B cell (primary cell): Measurements from ENCODE around the gene UBN2. TPM values are rescaled to one million over a fixed set of nuclear protein-coding genes. Genes with fewer than 3 reads are reported as not detected.

Source experiments
- ATAC-seq: fragments of 200-7000 bp; cut with Tn5 transposase; one replicate; pipeline ENCODE4 v1.10.0; 2021; ENCODE audit warnings: low read depth, mild to moderate bottlenecking, moderate number of reproducible peaks, moderate library complexity
- CTCF ChIA-PET: fragments of 350-600 bp; sonication (Branson Sonifier 250); formaldehyde crosslinking; loops from one replicate; lab custom pipeline; 2021; ENCODE audit warnings: antibody characterized with exemption, inconsistent platforms; lab: Charles Lee
- POLR2A ChIA-PET: fragments of 350-600 bp; sonication (Branson Sonifier 250); formaldehyde crosslinking; loops from one replicate; lab custom pipeline; 2021; ENCODE audit warnings: antibody characterized with exemption; lab: Charles Lee
- DNase-seq: peaks from one replicate; pipeline ENCODE4 v3.0.0; 2013
- H2AFZ ChIP-seq: 2 replicates; pipeline ENCODE4 v1.6.1; 2012; ENCODE audit warnings: mild to moderate bottlenecking, low read depth, low read length; ENCODE audit not compliant: insufficient read depth, poor library complexity, severe bottlenecking
- H3K27ac ChIP-seq, 2 donors: 1 replicate in 1 of 2; 2 replicates in 1 of 2; pipeline ENCODE4 v1.5.1; 2012 to 2013; ENCODE audit warnings: low read length in 2 of 2, mild to moderate bottlenecking in 2 of 2, moderate library complexity in 1 of 2
- H3K27me3 ChIP-seq, 4 experiments: fragments of 200-600 bp in 1 of 4; sonication (generic) in 1 of 4; replicated peaks in 1 of 4; 1 replicate in 2 of 4; 2 replicates in 2 of 4; pipeline versions ENCODE4 v1.6.1 to v1.7.0; 2013 to 2016; ENCODE audit warnings: low read length in 3 of 4, mild to moderate bottlenecking in 2 of 4, mixed read lengths in 1 of 4, moderate library complexity in 1 of 4; ENCODE audit not compliant: insufficient read depth in 4 of 4, control insufficient read depth in 3 of 4; ENCODE audit errors: control extremely low read depth in 1 of 4
- H3K36me3 ChIP-seq, 2 experiments: replicated peaks in 1 of 2; 1 replicate in 1 of 2; 2 replicates in 1 of 2; pipeline versions ENCODE4 v1.6.1 to v1.7.1; 2013; ENCODE audit warnings: low read length in 1 of 2; ENCODE audit not compliant: insufficient read depth in 2 of 2, control insufficient read depth in 1 of 2; ENCODE audit errors: control extremely low read depth in 1 of 2, extremely low read depth in 1 of 2
- H3K4me1 ChIP-seq, 2 donors: fragments of 200-600 bp in 1 of 2; sonication (generic) in 1 of 2; 1 replicate in 1 of 2; 2 replicates in 1 of 2; pipeline versions ENCODE4 v1.5.1 to v1.6.1; 2013 to 2017; ENCODE audit warnings: low read length in 2 of 2; ENCODE audit not compliant: control insufficient read depth in 2 of 2, insufficient read depth in 2 of 2
- H3K4me2 ChIP-seq: replicated peaks from 2 replicates; pipeline ENCODE3; 2012; ENCODE audit warnings: mild to moderate bottlenecking, low read depth, low read length; ENCODE audit not compliant: poor library complexity, severe bottlenecking
- H3K4me3 ChIP-seq, 5 experiments: fragments of 200-600 bp in 1 of 5; sonication (generic) in 1 of 5; 1 replicate in 3 of 5; 2 replicates in 2 of 5; pipeline versions ENCODE4 v1.5.1 to v1.7.0; 2011 to 2016; ENCODE audit warnings: low read length in 4 of 5, mild to moderate bottlenecking in 4 of 5, low read depth in 2 of 5, control low read depth in 1 of 5, moderate library complexity in 1 of 5; ENCODE audit not compliant: insufficient read depth in 1 of 5; ENCODE audit errors: control extremely low read depth in 1 of 5, extremely low read depth in 1 of 5
- H3K79me2 ChIP-seq: fragments of 200-600 bp; sonication (generic); one replicate; pipeline ENCODE4 v1.6.0; 2016; ENCODE audit warnings: low read length; ENCODE audit not compliant: control insufficient read depth, insufficient read depth
- H3K9ac ChIP-seq: fragments of 200-600 bp; sonication (generic); 2 replicates; pipeline ENCODE4 v1.6.1; 2017; ENCODE audit warnings: mild to moderate bottlenecking, low read length, moderate library complexity
- H3K9me3 ChIP-seq, 3 donors: one replicate each; pipeline versions ENCODE4 v1.6.1 to v1.7.1; 2013; ENCODE audit warnings: low read length in 2 of 3; ENCODE audit not compliant: control insufficient read depth in 2 of 3, insufficient read depth in 1 of 3; ENCODE audit errors: control extremely low read depth in 1 of 3
- H4K20me1 ChIP-seq: 2 replicates; pipeline ENCODE4 v1.6.0; 2012; ENCODE audit warnings: mild to moderate bottlenecking, low read length; ENCODE audit not compliant: insufficient read depth, control insufficient read depth, poor library complexity, severe bottlenecking
- H3K27ac Mint-ChIP-seq: one replicate; pipeline ENCODE4 v1.8.0; 2021; ENCODE audit warnings: mixed read lengths
- H3K27me3 Mint-ChIP-seq: one replicate; pipeline ENCODE4 v1.8.0; 2021; ENCODE audit warnings: mixed read lengths
- H3K4me1 Mint-ChIP-seq: one replicate; pipeline ENCODE4 v1.8.0; 2021; ENCODE audit warnings: mixed read lengths
- H3K4me3 Mint-ChIP-seq: one replicate; pipeline ENCODE4 v1.8.0; 2021; ENCODE audit warnings: mixed read lengths
- H3K9me3 Mint-ChIP-seq: one replicate; pipeline ENCODE4 v1.8.0; 2022; ENCODE audit warnings: mixed read lengths; ENCODE audit not compliant: insufficient read depth
- CTCF ChIP-seq: fragments of 200-600 bp; IDR thresholded peaks from one replicate; pipeline ENCODE4 v1.8.0; 2022; ENCODE audit warnings: antibody characterized with exemption, mild to moderate bottlenecking
- EZH2 ChIP-seq: IDR thresholded peaks from 2 replicates; pipeline ENCODE4 v1.6.1; 2012; ENCODE audit warnings: borderline replicate concordance, low read depth, mild to moderate bottlenecking, moderate library complexity, low read length; ENCODE audit not compliant: insufficient read depth, poor library complexity, severe bottlenecking
- WGBS: methylation state at CpG from one replicate; pipeline ENCODE4 v1.1.5; 2013; ENCODE audit warnings: missing lambda C conversion rate; ENCODE audit not compliant: insufficient coverage; 5-methylcytosine and 5-hydroxymethylcytosine counted together
- intact Hi-C: fragments of 100-400 bp; cut with micrococcal nuclease; formaldehyde crosslinking; loops from one replicate; pipeline ENCODE4 v1.10.0; 2022
- polyA plus RNA-seq: library from polyadenylated mRNA; depleted of rRNA; stranded (reverse); fragments of >200 nt; gene quantifications from 2 replicates; pipeline ENCODE4 v1.2.3, GENCODE V29; 2012
- total RNA-seq, 2 donors: library from RNA; stranded (reverse); fragments of 120-200 nt in 1 of 2; gene quantifications; 1 replicate in 1 of 2; 2 replicates in 1 of 2; pipeline versions ENCODE4 v1.2.3 to v1.2.4, GENCODE V29; 2013 to 2022

UBN2 gene
- total and polyA plus RNA-seq, 2 donors (not counting 1 experiment from before 2014, with no cell fraction given) = 2.4 to 33.4 TPM

GRCh38 chr7:139230023-139230422, 1.0 kb upstream of the UBN2 start:
- Mint-ChIP-seq H3K4me1 (peaks cover 23% of the 10 kb centered on the region), H3K27me3 (peaks cover 7% of the 10 kb centered on the region), H3K9me3 (no peaks in the 10 kb centered on the region), H3K27ac (no peak overlapping the region), H3K4me3 (peak overlapping the region; percentile 96)
- Histone ChIP-seq H3K4me2 (peak overlapping the region; percentile 94), H3K27me3 (peaks cover 0 to 3% (median 0%) of the 10 kb centered on the region in 4 experiments), H3K36me3 (no peaks in the 10 kb centered on the region), H3K4me3 (no peak overlapping the region), H2AFZ (no peak overlapping the region), H3K9ac (peak overlapping the region; percentile 99), H3K4me1 (peaks cover 12 to 14% of the 10 kb centered on the region in 2 donors), H3K27ac (peak overlapping the region in 1 of 2 donors; percentile 90), H4K20me1 (no peaks in the 10 kb centered on the region), H3K79me2 (peaks cover 20% of the 10 kb centered on the region), H3K9me3 (no peaks in the 10 kb centered on the region)
- WGBS = 80% methylated on average over 4 of the region's 8 CpGs
- ChIA-PET CTCF (interaction anchor here (1.3 kb wide), 2 partner anchors 96 to 135 kb away, joined by 3 to 4 read pairs; a partner anchor contains a TSS), POLR2A (interaction anchor here (1.0 kb wide), 1 partner anchor 129 kb away, joined by 3 read pairs; no protein-coding TSS in a partner anchor)
- intact Hi-C loops = loop anchor here (5.0 to 10.0 kb wide), 3 partner anchors 248 to 1165 kb away; partner anchors contain the start of genes HIPK2, KIAA1549 and SLC37A3
- TF ChIP-seq CTCF (no peak), EZH2 (no peak)
- no peak for DNase-seq
- ATAC-seq = no peak

- H3K27me3 ChIP-seq = peaks cover 0 to 3% (median 0%) of the 10 kb centered on the region in 4 experiments
- peak overlapping the region; percentile 94 for H3K4me2 ChIP-seq
- peak overlapping the region; percentile 99 for H2AFZ ChIP-seq
- H3K27ac ChIP-seq = peak overlapping the region; percentile 60 to 90
- no peaks in the 10 kb centered on the region for H3K9me3 ChIP-seq
- Mint-ChIP-seq H3K27ac (peak overlapping the region; percentile 95), H3K4me1 (peaks cover 23% of the 10 kb centered on the region), H3K27me3 (peaks cover 7% of the 10 kb centered on the region), H3K4me3 (peak overlapping the region; percentile 96), H3K9me3 (no peaks in the 10 kb centered on the region)
- H4K20me1 ChIP-seq = no peaks in the 10 kb centered on the region
- intact Hi-C loops = loop anchor here (5.0 to 10.0 kb wide), 3 partner anchors 248 to 1164 kb away; partner anchors contain the start of genes HIPK2, KIAA1549 and SLC37A3
- peak overlapping the region; percentile 99 for H3K9ac ChIP-seq
- H3K4me1 ChIP-seq = peaks cover 12 to 14% of the 10 kb centered on the region in 2 donors
- DNase-seq = no peak
- TF ChIP-seq EZH2 (no peak), CTCF (no peak)
- 3% methylated on average over 12 of the region's 12 CpGs for WGBS
- peak overlapping the region; percentile 77 to 96 (median 90) for H3K4me3 ChIP-seq
- POLR2A ChIA-PET = interaction anchor here (0.9 to 1.0 kb wide), 2 partner anchors 111 to 128 kb away, joined by 3 to 4 read pairs; no protein-coding TSS in a partner anchor
- ATAC-seq = no peak
- no peaks in the 10 kb centered on the region for H3K36me3 ChIP-seq
- CTCF ChIA-PET = interaction anchor here (1.3 kb wide), 2 partner anchors 97 to 136 kb away, joined by 3 to 4 read pairs; a partner anchor contains a TSS
- H3K79me2 ChIP-seq = peaks cover 24% of the 10 kb centered on the region
Observed at GRCh38 chr7:139230484-139230773, 608 bp upstream of the UBN2 start.
